ENCODE results near the gene PLIN3. TPM values are rescaled to one million over a fixed set of nuclear protein-coding genes. Genes with fewer than 3 reads are reported as not detected.
"Not testable (repeated sequence)": the region's sequence is repeated elsewhere in the genome, so short reads cannot be mapped to it uniquely, and the experiment has no call there.

PLIN3 gene
- total RNA-seq, 1 experiment from 2014 or later = 104 TPM

DNA sequence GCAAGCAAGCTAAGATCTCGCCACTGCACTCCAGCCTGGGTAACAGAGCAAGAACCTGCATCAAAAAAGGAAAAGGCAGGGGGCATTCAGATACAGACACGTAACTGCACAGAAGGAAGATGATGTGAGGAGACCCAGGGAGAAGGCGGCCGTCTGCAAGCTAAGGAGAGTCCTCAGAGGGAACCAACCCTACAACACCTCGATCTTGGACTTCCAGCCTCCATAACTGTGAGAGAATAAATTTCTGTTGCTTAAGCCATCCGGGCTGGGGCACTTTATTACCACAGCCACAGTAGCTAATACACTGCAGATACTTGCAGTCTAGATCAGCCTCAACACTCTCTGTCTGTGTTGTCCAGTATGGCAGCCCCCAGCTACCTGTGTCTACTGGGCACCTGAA is 43.9 kb downstream of the PLIN3 start:
- CTCF ChIA-PET = no interaction called here

DNA sequence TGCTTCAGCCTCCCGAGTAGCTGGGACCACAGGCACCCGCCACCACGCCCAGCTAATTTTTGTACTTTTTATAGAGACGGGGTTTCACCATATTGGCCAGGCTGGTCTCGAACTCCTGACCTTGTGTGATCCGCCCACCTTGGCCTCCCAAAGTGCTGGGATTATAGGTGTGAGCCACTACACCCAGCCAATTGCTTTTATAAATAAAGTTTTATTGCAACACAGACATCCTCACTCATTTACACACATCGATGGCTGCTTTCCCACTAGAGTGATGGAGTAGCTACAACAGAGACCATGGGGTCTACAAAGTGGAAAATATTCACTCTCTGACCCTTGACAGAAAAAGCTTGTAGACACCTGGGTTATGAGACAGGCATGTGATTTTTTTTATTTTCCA is 45.1 kb downstream of the PLIN3 start:
- H3K36me3 ChIP-seq (ENCODE audit: low read depth); DNase-seq; H3K27me3 ChIP-seq (ENCODE audit: insufficient read depth, low read depth); H3K4me3 ChIP-seq; H2AFZ ChIP-seq; BruUV-seq (replicated peaks); H3K4me1 ChIP-seq (replicated peaks; ENCODE audit: insufficient read depth); H3F3A ChIP-seq (ENCODE audit: insufficient read depth, low read depth); CTCF ChIA-PET; H4K20me1 ChIP-seq (ENCODE audit: insufficient read depth); H3K9me3 ChIP-seq (ENCODE audit: insufficient read depth, low read depth); POLR2A ChIA-PET (ENCODE audit: unreplicated experiment); H3K79me2 ChIP-seq (ENCODE audit: low read depth); H3K9me2 ChIP-seq (ENCODE audit: insufficient read depth); H3K27ac ChIP-seq; H3K4me2 ChIP-seq; intact Hi-C loops (cut with micrococcal nuclease; ENCODE audit: unreplicated experiment): not testable (repeated sequence)

More for the DNA sequence above, 43.9 kb downstream of the PLIN3 start:
- Histone ChIP-seq H3K9me2 (ENCODE audit: insufficient read depth) (no peaks in the 10 kb centered on the region), H3K27ac (no peak overlapping the region), H4K20me1 (ENCODE audit: insufficient read depth) (no peaks in the 10 kb centered on the region), H3K4me1 (replicated peaks; ENCODE audit: insufficient read depth) (no peaks in the 10 kb centered on the region), H3K4me3 (no peak overlapping the region), H3K79me2 (ENCODE audit: low read depth) (no peaks in the 10 kb centered on the region), H2AFZ (no peak overlapping the region), H3K9me3 (ENCODE audit: insufficient read depth, low read depth) (no peaks in the 10 kb centered on the region), H3K4me2 (no peak overlapping the region), H3K27me3 (ENCODE audit: insufficient read depth, low read depth) (no peaks in the 10 kb centered on the region), H3K36me3 (ENCODE audit: low read depth) (no peaks in the 10 kb centered on the region), H3F3A (ENCODE audit: insufficient read depth, low read depth) (no peaks in the 10 kb centered on the region)
- intact Hi-C loops (cut with micrococcal nuclease; ENCODE audit: unreplicated experiment) = no loop called here
- no TSS peak for BruUV-seq (replicated peaks)
- no peak for TF ChIP-seq EZH2 (IDR thresholded peaks at IDR 0.05; ENCODE audit: low read depth)
- TF ChIP-seq, protein P1, sequence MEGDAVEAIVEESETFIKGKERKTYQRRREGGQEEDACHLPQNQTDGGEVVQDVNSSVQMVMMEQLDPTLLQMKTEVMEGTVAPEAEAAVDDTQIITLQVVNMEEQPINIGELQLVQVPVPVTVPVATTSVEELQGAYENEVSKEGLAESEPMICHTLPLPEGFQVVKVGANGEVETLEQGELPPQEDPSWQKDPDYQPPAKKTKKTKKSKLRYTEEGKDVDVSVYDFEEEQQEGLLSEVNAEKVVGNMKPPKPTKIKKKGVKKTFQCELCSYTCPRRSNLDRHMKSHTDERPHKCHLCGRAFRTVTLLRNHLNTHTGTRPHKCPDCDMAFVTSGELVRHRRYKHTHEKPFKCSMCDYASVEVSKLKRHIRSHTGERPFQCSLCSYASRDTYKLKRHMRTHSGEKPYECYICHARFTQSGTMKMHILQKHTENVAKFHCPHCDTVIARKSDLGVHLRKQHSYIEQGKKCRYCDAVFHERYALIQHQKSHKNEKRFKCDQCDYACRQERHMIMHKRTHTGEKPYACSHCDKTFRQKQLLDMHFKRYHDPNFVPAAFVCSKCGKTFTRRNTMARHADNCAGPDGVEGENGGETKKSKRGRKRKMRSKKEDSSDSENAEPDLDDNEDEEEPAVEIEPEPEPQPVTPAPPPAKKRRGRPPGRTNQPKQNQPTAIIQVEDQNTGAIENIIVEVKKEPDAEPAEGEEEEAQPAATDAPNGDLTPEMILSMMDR (conservative IDR thresholded peaks at IDR 0.05) = no peak
- POLR2A ChIA-PET (ENCODE audit: unreplicated experiment) = no interaction called here
- DNase-seq = no peak

DNA sequence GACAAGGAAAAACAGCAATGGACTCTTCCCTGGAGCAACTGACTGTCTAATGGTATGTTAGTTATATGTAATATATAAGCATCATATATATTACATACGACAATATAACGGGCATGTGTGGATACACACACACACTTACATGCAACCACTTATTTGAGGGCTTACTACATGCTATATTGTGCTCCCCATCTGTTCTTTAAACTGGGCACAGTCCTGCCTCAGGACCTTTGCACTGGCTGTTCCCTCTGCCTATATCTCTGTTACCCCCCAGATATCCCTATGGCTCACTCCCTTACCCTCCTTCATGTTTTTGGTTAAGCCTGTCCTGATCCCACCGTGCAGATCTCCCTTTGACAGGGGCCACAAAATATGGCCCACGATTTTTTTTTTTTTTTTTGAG is 46.2 kb downstream of the PLIN3 start:
- POLR2A ChIA-PET (ENCODE audit: unreplicated experiment) = no interaction called here
- H3K79me2 ChIP-seq (ENCODE audit: low read depth) = no peaks in the 10 kb centered on the region

More for the DNA sequence above, 46.2 kb downstream of the PLIN3 start:
- Histone ChIP-seq H3K9me3 (ENCODE audit: insufficient read depth, low read depth) (no peaks in the 10 kb centered on the region), H3K27me3 (ENCODE audit: insufficient read depth, low read depth) (no peaks in the 10 kb centered on the region), H4K20me1 (ENCODE audit: insufficient read depth) (no peaks in the 10 kb centered on the region), H3K9me2 (ENCODE audit: insufficient read depth) (no peaks in the 10 kb centered on the region), H3K4me1 (replicated peaks; ENCODE audit: insufficient read depth) (no peaks in the 10 kb centered on the region), H3K4me2 (no peak overlapping the region), H2AFZ (no peak overlapping the region), H3K4me3 (no peak overlapping the region), H3F3A (ENCODE audit: insufficient read depth, low read depth) (no peaks in the 10 kb centered on the region), H3K27ac (no peak overlapping the region), H3K36me3 (ENCODE audit: low read depth) (no peaks in the 10 kb centered on the region)
- intact Hi-C loops (cut with micrococcal nuclease; ENCODE audit: unreplicated experiment) = no loop called here
- DNase-seq = no peak
- no TSS peak for BruUV-seq (replicated peaks)
- CTCF ChIA-PET = no interaction called here
- TF ChIP-seq, protein P1 (conservative IDR thresholded peaks at IDR 0.05) = no peak
- no peak for TF ChIP-seq EZH2 (IDR thresholded peaks at IDR 0.05; ENCODE audit: low read depth)
